Cortex of kidney (tissue), 1 donor: ENCODE measurements around the gene HAUS3.
"Not testable (repeated sequence)": the region's sequence is repeated elsewhere in the genome, so short reads cannot be mapped to it uniquely, and the experiment has no call there.

Source experiments
- DNase-seq: peaks from one replicate; lab custom pipeline; 2025; lab: John Stamatoyannopoulos, UW

HAUS3 gene

DNA sequence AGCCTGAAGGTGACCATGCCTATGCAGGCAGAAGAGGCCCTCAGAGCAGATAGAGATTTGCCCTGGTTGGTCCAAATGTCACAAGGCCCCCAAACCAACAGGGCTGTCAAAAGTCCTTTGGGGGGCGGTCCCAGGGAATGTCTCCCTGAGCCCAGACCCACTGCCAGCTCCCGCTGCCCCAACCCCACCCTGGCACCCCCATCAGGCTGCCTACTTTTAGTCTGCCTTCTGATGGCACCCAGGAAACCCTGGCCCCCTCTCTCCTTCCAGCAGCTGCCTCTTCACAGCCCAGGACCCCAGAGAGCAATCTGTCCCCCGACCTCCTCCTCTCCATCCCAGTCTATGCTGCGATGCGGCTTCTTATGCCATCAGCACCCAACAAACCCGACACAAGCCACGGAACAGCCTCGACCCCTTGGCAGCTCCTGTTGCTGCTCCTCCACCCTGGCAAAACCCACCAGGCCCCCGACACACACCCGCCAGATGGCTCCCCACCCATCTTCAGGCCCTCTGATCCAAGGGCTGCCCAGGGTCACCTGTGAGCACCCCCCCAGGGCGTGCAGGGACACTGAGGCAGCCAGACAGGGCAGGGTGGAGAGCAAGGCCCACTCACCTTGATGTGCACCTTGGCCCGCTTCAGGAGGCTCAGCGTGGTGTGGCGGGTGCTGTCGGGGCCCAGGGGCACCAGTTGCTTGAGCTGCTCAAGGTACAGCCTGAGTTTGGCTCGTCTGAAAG, 10.0 kb upstream of the HAUS3 start:
- no peak for DNase-seq

DNA sequence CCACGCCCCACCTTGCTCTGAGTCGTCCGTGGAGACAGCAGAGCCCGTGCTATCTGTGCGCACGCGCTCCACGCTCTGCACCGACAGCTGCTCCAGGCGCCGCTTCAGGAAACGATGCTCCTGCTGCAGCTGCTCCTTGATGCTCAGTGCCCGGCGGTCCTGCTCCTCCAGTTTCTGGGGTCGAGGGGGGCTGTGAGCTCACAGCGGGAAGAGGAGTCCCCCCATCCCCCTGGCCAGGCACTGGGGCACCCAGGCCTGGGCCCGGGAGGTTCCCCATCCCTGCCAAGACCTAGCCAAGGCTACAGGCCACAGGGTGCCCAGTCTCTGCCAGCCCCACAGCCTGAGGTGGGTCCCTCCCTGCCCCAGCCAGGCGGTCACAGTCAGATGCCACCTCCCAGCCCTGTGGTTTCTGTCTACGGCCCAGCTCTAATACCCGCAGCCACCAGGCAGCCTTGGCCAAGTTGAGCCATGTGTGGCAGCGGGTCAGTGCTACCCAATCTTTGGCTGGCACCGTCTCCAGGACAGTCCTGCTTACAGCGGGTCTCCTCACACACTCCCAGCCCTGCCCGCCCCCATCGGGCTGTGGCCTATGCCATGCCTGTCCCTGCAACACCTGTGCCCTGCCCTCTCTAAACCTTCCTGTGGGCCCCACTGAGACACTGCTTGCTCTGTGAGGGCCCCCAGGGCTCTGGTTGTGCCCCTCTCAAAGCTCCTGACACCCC, 9.3 kb upstream of the HAUS3 start:
- DNase-seq, result no peak

DNA sequence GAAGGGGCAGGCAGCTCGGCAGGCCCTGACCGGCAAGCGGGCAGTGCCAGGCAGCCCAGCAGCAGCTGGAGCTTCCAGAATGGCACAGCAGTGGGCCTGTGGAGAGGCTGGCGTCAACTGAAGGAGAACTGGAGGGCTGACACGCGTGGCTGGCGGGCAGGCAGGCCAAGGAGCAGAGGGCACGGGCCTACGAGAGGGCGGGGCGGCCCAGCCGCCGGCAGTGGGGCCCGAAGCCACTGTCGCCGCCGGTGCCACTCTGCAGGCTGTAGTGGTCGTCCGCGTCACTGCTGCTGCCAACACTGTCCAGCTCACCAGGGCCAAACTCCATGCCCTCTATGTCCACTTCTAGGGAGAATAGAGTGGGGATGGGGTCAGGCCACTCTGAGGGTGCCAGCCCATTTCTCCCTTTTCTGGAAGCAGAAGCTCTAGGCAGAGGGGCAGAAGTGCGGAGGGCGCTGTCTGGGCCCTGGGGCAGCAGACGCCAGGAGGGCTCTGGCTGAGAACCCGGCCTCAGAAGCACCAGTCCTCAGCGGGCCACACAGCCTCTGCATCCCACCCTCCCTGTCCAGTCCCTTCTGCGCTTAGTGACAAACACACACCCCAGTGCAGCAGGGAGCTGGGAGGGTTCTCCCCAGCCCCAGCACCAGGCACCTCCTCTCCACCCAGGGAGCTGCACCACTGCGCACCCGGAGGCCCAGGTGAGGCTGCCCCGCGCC, 8.6 kb upstream of the HAUS3 start:
- no peak for DNase-seq

DNA sequence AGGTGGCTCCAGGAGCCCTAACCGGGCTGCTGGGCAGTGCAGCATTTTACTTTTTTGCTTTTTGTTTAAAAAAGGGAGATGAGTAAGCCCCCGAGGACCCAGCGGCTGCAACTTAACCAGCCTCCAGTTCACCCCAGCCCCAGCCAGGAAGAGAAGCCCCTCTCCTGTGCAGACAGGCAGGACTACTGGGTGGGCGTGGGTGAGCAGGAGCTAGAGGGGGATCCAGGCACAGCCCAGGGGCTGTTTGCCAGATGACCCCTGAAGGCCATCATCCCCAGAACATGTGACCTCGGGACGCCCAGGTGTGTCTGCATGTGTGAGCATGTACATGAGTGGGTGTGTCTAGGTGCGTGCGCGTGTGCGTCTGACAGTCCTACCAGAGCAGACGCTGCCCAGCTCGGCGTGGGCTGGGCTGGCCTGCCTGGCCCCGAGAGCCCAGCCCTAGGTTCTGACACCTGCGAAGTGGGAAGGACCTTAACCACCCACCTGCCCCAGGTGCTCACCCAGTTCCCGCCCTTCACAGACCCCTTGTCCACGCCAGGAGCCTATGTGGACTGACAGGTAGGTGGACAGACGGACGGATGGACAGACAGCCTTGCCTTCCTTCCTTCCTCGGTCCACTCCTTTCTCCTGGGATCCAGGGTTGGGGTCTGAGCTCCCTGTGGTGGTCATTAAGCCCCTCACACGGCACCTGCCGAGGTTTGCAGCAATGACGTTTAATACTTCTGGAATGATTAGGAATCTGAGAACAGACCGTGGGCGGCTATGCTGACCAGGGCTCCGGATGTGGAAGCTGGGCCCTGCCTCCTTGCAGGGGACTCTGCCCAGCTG, 7.8 kb upstream of the HAUS3 start:
- no peak for DNase-seq

- DNase-seq, result no peak
These were observed 6.9 kb upstream of the HAUS3 start for GRCh38 chr4:2248821-2249261.

DNA sequence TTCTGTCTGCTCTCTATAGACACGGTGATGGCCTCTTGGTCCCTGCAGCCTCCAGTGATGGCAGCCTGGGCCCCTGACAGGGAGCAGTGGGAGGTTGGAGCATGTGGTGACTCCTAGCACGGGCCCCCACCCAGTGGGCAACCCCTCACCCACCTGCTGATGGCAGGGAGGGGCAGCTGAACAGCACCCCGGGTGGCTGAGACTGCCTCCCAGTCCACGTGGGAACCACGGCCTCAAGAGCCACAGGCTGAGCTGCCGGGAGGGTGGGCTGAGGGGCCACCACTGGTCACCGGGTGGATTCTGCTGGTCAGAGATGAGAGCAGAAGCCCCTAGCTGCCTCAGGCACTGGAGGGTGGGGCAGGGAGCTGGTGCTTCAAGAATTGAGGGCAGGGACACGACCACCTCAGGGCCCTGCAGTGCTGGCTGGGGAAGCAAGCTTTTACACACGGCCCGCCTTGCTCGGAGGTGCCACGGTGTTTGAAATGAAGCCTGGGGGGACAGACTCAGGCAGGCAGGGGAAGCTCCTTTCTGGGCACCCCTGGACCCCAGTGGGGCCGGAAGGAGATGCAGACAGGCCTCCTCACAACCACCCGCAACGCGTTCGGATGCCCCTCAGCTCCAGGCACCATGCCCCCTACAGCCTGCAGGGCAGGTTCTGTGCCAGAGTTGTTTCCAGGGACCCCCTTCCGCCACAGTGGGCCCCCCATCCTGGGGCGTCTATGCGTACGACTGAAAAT, 6.3 kb upstream of the HAUS3 start:
- DNase-seq, result no peak

GRCh38 chr4:2247128-2248043, 5.5 kb upstream of the HAUS3 start:
- no peak for DNase-seq

DNA sequence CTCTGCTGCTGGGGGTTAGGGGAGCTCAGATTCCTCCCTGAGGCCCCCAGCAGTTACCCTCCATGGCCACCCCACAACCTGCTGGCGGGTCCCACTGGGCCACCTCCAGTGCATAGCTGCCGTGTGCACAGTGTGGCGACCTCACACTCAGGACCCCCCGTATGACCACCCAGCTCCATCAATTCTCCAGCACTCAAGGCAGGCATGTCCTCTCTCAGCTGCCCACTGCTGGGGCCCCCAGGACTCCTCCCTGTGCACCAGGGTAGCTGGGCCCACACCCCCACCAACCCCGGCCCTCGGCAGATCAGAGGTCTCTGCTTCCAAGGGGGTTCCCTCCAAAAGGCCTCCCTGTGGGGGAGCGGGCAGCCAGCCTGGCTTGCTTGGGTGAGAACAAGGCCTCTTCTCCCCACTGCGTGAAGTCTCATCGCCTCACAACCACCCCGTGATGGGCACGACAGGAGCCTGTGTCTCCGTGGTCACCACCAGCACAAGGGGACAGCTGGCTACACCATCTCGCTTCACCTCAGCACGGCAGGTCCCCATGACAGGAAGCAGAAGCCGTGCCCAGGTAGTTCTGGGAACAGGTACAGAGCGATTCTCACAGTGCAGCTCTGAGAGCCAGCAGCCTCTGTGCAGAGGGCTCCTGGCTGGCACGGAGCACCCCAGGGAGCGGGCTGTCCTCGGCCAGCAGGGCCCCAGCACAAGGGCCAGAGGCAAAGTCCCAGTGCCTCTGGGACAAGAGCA, 4.6 kb upstream of the HAUS3 start:
- no peak for DNase-seq

- DNase-seq, result no peak
These were observed 3.9 kb upstream of the HAUS3 start for GRCh38 chr4:2245787-2246275.

DNA sequence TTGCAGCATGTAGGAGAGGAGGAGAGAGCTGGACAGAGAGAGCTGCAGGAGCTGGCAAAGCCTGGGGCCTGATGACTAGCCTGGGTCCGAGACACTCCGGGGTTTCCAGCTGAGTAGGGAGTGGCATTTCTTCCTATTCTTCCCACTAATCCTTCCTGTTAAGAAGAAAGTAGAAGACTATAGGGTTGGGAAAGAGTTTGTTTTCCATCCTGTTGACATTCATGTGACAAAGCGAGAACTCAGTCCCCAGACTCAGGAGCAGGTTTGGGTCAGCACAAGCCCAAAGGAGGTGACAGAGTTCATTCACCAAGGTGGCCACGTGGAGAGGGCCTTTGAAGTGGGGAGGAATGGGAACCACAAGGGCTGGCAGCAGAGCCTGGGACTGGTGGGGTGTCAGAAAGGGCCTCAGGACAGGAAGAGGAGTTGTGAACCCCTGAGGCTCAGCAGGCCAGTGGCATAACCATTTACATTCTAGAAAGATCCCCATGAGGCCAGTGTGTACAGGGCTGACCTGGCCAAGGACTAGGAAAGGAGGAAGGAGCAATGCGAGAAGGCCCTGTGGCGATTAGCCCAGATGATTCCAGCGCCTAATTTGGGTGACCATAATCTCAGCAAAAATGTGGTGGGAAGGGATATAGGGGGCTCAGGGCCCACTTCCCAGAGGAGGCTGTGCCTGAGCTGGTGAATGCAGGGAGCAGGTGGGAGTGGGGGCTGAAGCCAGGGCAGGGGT, 3.3 kb upstream of the HAUS3 start:
- no peak for DNase-seq

DNA sequence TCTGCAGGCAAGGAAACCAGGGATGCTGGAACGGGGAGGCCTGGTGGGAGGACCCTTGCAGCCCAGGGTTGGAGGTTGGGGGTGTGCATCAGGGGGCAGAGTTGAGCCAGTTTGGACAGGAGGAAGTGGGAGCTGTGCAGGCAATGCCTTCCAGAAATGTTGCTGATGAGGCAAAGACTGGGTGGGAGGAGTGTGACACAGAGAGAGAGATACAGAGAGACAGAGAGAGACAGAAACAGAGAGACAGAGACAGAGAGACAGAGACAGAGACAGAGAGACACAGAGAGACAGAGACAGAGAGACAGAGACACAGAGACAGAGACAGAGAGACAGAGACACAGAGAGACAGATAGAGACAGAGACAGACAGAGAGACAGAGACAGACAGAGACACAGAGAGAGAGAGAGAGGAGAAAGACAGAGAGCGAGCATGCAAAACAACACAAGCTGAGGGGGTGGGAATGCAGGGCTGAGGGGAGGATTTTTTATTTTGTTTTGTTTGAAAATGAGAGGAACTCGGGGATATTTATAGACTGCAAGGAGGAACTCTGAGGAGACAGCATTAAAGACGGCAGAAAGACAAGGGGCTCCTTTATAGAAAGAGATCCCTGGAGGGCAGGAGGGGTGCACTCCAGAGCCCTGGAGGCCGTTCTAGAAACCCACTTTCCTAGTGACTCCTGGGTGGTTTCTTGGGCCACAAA, 1.9 kb upstream of the HAUS3 start:
- DNase-seq, result no peak

GRCh38 chr4:2241003-2241402, 918 bp downstream of the HAUS3 start:
- DNase-seq, result no peak

DNA sequence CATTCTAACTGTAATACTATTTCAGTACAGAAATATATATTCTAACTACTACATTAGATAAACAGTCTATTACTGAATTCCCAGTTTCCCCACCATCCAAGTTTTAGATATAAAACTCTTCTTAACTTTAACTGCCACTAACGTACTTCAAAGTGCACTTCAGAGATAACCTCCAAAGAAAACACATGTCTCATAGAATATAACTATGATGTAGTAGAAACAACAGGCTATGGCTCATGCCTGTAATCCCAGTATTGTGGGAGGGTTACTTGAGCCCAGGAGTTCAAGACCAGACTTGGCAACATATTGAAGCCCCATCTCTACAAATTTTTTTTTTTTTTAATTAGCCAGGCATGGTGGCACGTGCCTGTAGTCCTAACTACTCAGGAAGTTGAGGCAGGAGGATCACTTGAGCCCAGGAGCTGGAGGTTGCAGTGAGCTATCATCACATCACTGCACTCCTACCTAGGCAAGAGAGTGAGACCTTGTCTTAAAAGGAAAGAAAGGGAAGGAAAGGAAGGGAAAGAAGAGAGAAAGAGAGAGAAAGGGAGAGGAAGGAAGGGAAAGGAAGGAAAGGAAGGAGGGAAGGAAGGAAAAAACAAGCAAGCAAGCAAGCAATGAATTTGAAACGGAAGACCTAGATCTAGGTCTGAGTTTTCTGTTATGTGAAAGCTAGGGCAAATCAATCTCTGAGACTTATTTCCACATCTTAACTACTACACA, 4.8 kb downstream of the HAUS3 start:
- no peak for DNase-seq

DNA sequence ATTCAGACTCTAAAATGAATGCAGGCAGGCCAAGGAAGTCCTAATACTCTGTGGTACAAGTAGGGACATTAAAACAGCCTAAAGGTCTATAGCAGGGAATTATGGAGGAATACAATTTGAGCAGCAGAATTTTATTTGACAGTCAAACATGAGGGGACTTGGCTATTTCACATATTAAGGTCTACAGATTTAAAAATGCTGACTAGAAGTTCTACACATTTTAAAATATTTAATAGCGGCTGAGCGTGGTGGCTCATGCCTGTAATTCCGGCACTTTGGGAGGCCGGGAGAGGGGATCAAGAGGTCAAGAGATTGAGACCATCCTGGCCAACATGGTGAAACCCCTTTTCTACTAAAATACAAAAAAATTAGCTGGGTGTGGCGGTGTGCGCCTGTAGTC, 10.8 kb downstream of the HAUS3 start:
- no peak for DNase-seq

DNA sequence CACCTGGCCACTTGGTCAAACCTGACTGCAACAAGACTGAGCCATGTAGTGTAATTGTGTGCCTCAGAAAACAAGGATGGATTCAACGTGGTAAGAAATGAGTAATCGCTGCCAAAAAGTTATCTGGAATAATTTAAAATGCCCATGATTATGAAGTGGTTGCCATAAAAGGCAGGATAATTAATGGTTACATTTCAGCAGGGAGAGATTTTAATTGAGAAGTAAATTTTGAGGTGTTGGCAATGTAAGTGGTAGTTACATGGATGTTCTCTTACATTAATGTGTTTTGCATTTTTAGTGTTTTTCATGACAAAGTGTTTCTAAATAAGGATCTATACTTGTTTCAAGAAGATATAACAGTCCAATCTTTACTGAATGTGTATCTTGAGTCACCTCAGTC, 15.7 kb downstream of the HAUS3 start:
- DNase-seq, result no peak

DNA sequence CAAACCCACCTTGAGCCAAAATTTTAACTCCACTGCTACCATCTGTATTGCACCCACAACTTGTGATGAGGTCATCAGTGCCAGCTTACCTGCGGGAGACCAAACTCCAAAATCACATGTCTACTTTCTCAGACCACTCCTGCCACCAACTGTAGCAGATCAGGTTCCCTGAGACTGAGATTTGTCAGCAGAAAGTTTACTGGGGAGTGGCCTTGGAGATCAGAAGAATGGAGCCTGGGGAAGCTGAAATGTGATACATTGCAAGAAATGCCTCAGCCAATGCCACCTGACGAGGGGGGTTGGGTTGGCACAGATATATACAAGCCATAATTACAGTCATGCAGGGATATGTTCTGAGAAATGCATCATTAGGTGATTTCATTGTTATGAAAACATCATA, 19.1 kb downstream of the HAUS3 start:
- DNase-seq, result no peak

- not testable (repeated sequence) for DNase-seq
These were observed 20.5 kb downstream of the HAUS3 start for GRCh38 chr4:2221378-2221777.
